NCI-H1092 (cell line): ENCODE measurements around the gene CD70.
"Not testable (repeated sequence)": the region's sequence is repeated elsewhere in the genome, so short reads cannot be mapped to it uniquely, and the experiment has no call there.

Experiments
- DNase-seq: peaks from one replicate; lab custom pipeline; 2025; lab: John Stamatoyannopoulos, UW

Gene CD70

GRCh38 chr19:6570764-6571163 is 20.2 kb downstream of the CD70 start:
- DNase-seq = no peak

- DNase-seq = no peak
Measured at GRCh38 chr19:6568816-6569215, 22.1 kb downstream of the CD70 start.

- DNase-seq = no peak
Measured at GRCh38 chr19:6568010-6568526, 22.9 kb downstream of the CD70 start.

- DNase-seq = not testable (repeated sequence)
Measured at GRCh38 chr19:6566727-6567126, 24.2 kb downstream of the CD70 start.

- no peak for DNase-seq
Measured at GRCh38 chr19:6564393-6564792, 26.6 kb downstream of the CD70 start.

- DNase-seq = not testable (repeated sequence)
Measured at GRCh38 chr19:6562437-6562836, 28.5 kb downstream of the CD70 start.

- DNase-seq = no peak
Measured at GRCh38 chr19:6556480-6557195, 34.3 kb downstream of the CD70 start.

- no peak for DNase-seq
Measured at GRCh38 chr19:6556043-6556449, 34.9 kb downstream of the CD70 start.

- no peak for DNase-seq
Measured at GRCh38 chr19:6551607-6552450, 39.1 kb downstream of the CD70 start.

GRCh38 chr19:6551091-6551490 is 39.9 kb downstream of the CD70 start:
- DNase-seq = no peak

GRCh38 chr19:6550679-6551078 is 40.3 kb downstream of the CD70 start:
- DNase-seq = not testable (repeated sequence)

- no peak for DNase-seq
Measured at GRCh38 chr19:6543866-6544347, 47.0 kb downstream of the CD70 start.

GRCh38 chr19:6540918-6541689 is 49.8 kb downstream of the CD70 start:
- no peak for DNase-seq

GRCh38 chr19:6539514-6539913 is 51.4 kb downstream of the CD70 start:
- DNase-seq = no peak
